ENCODE data around the gene CAMK2A.

The CAMK2A gene

GRCh38 chr5:150300496-150301169 lies 11.1 kb upstream of the CAMK2A start:
- no peak for DNase-seq (ENCODE audit: low read depth in 2 of 2)

GRCh38 chr5:150299571-150300327 lies 10.2 kb upstream of the CAMK2A start:
- DNase-seq (ENCODE audit: low read depth in 2 of 2): no peak

GRCh38 chr5:150298701-150299451 lies 9.3 kb upstream of the CAMK2A start:
- DNase-seq (ENCODE audit: low read depth in 2 of 2): no peak

GRCh38 chr5:150297934-150298595 lies 8.5 kb upstream of the CAMK2A start:
- DNase-seq (ENCODE audit: low read depth in 2 of 2): no peak

- no peak for DNase-seq (ENCODE audit: low read depth in 2 of 2)
These were observed 7.8 kb upstream of the CAMK2A start for GRCh38 chr5:150297236-150297890.

GRCh38 chr5:150296496-150296895 lies 6.9 kb upstream of the CAMK2A start:
- DNase-seq (ENCODE audit: low read depth in 2 of 2): no peak

- no peak for DNase-seq (ENCODE audit: low read depth in 2 of 2)
These were observed 6.3 kb upstream of the CAMK2A start for GRCh38 chr5:150295741-150296486.

GRCh38 chr5:150295172-150295634 lies 5.6 kb upstream of the CAMK2A start:
- no peak for DNase-seq (ENCODE audit: low read depth in 2 of 2)

GRCh38 chr5:150294551-150295071 lies 5.0 kb upstream of the CAMK2A start:
- no peak for DNase-seq (ENCODE audit: low read depth in 2 of 2)

GRCh38 chr5:150293091-150293941 lies 3.7 kb upstream of the CAMK2A start:
- DNase-seq (ENCODE audit: low read depth in 2 of 2): no peak

GRCh38 chr5:150291388-150292385 lies 2.1 kb upstream of the CAMK2A start:
- no peak for DNase-seq (ENCODE audit: low read depth in 2 of 2)

GRCh38 chr5:150288791-150289190 lies 782 bp downstream of the CAMK2A start:
- no peak for DNase-seq (ENCODE audit: low read depth in 2 of 2)

GRCh38 chr5:150288361-150288760 lies 1.2 kb downstream of the CAMK2A start:
- no peak for DNase-seq (ENCODE audit: low read depth in 2 of 2)

GRCh38 chr5:150286820-150287219 lies 2.8 kb downstream of the CAMK2A start:
- DNase-seq (ENCODE audit: low read depth in 2 of 2): no peak

- no peak for DNase-seq (ENCODE audit: low read depth in 2 of 2)
These were observed 4.5 kb downstream of the CAMK2A start for GRCh38 chr5:150285114-150285513.

GRCh38 chr5:150284311-150284710 lies 5.3 kb downstream of the CAMK2A start:
- no peak for DNase-seq (ENCODE audit: low read depth in 2 of 2)

GRCh38 chr5:150283904-150284303 lies 5.7 kb downstream of the CAMK2A start:
- DNase-seq (ENCODE audit: low read depth in 2 of 2): no peak

GRCh38 chr5:150281987-150282386 lies 7.6 kb downstream of the CAMK2A start:
- no peak for DNase-seq (ENCODE audit: low read depth in 2 of 2)

All from stimulated activated CD8-positive, alpha-beta memory T cell treated with anti-CD3 and anti-CD28 coated beads, Interleukin-15, amount 100 ng/mL, for 48 hours (primary cell).